ENCODE results near the gene SRC.

DNA sequence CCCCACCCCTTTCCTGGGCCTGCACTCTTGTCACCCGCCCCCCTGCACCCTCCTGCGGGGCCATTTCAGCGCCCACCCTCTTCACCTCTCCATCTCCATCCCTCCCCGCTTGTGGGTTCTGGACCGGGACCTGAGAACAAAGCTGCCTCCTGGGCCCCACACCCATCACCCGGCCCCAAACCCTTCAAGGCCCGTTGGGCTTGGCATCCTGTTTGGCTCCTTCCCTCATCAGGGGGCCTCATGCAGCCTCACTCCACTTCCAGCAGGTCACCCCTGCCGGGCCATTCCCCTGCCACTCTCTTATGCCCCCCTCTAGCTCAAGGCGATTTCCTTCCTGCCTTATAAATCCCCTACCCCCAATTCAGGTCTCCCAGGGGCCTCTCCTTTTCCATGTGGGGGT, 67.4 kb downstream of the SRC start:
- no peak for TF ChIP-seq TAF1 (IDR thresholded peaks at IDR 0.05; ENCODE audit: borderline replicate concordance, insufficient read depth, low read length)
- TF ChIP-seq POLR2AphosphoS5 (IDR thresholded peaks at IDR 0.05; ENCODE audit: low read depth, low read length): no peak
